HK-2 (cell line): ENCODE results near the gene HSD17B8.

ENCODE experiments used
- DNase-seq: peaks from one replicate; pipeline ENCODE4 v3.0.0-alpha.2; 2018; ENCODE audit not compliant: unreplicated experiment

The HSD17B8 gene

DNA sequence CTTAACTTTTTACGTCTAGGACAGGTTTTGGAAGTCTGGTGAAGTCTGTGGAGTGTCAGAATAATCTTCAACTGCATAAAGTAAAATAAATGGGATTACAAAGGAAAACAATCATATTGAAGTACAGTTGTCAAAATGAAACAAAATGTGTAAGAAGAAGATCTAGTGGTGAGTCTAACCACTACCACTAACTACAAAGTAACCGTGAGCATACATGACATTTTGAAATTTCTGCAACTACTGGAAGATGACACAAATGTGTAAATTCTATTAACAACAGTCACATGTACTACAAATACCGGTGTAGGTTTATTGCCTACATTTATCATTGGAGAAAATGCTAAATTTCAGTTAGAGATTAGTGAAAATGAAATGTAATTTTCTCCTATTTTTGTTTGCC, 37.5 kb downstream of the HSD17B8 start:
- DNase-seq, result no peak

DNA sequence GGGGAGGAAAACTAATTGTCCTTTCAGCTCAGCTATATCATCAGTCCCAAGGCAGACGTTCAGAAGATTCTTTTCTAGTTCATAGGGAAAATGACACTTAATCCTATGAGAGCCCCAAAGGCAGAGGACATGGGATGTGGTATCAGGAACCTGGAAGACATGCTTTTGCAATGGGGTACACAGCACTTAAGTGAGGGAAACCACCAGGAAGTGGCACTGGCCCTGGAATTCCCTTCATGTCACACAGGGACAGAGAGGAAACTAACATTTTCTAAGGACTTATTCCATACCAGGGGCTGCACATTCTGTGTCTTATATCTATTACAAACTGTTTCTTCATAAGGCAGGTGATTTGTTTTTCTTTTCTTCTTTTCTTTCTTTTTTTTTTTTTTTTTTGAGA, 39.0 kb downstream of the HSD17B8 start:
- no peak for DNase-seq

DNA sequence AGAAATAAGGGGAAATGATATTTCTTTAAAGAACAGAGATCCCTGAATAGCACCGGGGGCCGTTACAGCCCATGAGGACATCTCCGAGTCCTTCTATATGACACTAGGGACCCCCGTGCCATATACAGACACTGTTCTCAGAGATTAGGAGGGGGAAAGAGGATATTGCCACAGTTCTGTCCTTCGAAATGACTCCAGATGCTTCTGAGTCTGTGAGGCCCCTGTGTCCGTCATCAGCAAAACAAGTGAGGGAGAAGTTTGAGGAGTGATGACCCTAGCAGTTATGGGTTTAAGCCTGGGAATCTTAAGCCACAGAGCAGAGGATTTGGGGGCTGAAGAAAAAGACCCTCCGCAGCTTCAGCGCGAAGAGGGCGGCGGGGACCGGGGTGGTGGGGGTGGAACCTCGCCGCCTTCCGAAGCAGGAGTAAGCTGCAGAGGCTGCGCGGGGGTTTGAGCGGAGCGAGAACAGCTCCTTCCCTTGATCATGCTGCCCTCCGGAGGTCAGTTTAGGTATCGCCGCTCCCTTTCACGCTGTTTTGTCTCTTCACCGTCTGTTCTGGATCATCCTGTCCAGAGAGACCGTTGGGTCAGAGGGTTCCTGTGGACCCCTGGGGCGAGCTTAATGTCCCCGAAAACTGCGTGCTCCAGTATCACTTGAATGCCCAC, 43.7 kb downstream of the HSD17B8 start:
- DNase-seq, result peak; percentile 89

DNA sequence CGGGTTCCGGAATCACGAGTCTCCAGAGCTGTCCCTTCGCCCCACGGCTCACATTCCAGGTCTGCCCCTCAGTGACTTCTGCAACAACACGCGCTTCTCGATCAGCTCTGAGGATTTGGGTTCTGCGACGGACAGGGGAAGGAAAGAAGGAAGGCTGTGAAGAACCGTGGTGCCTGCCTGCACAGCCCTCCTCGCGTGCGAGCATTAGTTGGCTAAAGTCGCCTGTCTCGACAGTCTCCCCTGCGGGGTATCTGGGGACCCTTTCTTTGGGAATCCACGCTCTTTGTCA, 44.1 kb downstream of the HSD17B8 start:
- DNase-seq, result no peak

DNA sequence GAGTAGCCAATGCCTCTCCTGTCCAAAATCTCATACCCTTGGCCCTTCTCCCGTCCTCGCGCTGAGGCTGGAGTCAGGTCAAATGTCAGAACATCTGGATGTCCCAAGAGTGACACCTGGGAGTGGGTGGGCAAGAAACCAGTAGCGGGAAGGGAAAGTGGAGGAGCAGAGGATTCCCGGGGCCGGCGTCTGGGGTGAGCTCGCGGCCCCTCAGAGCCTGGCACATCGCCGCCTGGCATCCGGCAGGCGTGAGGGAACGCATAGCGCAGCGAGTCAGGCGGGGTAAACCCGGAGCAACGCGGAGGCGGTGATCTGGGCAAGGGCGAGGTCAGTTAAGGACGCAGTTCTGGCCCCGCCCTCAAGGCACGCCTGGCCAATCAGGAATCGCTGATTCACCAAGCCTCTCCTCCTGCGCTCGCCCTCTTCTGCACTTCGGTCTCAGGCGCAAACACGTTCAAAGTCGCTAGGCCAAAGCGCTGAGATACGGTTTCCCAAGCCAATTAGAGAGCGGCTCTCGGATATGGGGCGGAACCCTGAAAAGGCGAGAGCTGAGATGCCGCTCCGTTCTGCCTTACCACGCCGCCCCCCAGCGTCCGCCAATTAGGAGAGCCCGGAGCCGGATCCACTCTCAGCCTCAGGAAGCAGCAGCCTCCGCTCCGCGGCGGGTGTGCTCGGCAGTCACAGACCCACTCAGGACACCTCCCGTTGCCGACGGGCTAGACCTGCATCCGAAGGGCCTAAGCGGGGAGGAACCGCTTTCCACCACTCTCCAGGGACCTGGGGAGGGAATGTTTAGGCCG, 44.7 kb downstream of the HSD17B8 start:
- peak; percentile 97 for DNase-seq

DNA sequence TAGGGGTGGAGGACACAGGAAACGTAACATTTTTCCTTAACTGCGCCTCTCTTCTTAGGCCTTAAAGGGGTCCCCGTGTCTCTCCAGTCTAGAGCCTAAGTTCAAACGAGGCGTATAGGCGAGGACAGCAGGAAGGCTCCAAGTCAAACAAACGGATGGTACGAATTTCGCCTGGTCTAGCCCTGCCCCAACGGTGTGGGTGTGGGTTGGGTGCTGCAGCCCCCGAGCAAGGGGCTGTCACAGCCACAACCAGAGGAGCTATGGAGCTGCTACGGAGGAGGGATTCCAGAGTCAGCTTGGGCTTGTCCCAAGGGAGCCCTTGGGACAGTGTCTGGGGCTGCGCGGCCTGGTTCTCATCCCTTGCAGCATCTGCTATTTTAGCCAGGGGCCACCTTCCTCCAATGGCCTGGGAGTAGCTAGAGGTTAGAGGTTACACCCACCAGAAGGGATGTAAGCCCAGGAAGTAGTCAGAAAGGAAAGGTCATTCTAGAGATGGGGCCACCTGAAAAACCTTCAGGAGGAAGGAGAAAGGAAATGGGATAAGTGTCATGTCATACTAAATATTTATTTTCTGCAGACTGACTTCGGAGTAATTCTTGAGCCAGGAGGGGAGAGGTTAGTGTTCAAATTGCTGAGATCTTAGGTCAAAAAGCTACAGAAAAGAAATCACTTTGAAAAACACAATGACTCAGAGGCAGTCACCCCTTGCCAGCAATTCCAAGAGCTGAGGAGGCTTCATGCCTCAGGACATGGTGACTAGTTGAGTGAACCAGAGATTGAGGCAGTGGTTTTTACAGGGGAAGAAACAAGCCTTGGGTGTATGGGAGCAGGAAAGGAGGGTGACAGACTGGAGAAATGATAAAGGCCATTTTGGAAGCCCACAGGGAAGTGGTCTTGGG, 45.5 kb downstream of the HSD17B8 start:
- DNase-seq, result peak; percentile 41

DNA sequence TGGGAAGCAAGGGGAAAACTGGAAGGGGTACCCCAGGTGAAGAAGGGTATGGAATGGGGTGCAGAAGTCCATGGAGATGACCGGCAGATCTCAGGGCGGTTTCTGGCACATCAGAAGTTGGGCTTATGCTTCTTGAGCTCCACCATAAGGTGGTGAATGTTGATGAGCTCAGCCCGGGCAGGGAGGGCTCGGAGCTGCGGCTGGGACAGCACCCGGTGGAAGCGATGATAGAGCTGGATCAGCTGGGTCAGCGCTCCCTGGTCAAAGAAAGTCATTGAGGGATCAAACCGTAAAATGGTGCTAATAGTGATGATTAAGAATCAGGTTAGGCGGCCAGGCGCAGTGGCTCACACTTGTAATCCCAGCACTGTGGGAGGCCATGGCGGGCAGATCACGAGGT, 46.3 kb downstream of the HSD17B8 start:
- no peak for DNase-seq

DNA sequence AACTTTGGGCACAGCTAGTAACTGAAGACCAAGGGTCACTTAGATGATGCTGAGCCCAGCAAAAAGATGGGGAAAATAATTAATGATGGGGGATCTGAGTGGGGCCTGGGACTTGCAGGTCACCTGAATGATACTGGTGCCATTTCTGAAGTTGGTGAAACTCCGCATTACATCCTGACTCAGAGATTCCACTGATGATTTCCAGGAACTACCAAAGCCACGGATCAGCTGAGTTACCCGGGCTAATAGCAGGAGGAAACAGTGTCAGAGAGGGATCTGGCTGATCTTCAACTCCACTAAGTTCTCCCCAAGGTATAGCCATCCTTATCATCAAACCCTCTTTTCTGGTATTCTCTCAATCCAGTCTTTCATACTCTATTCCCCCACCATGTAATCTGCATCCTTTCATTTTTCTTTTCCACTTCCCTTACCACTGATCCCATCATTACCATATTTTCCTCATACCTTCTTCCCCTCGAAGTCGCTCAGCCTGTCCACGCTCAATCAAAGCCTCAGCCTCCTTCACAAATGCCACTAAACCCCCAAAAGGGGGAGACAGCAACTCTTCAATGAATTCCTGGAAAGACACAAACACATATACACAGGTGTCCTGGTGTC, 47.0 kb downstream of the HSD17B8 start:
- DNase-seq, result no peak

DNA sequence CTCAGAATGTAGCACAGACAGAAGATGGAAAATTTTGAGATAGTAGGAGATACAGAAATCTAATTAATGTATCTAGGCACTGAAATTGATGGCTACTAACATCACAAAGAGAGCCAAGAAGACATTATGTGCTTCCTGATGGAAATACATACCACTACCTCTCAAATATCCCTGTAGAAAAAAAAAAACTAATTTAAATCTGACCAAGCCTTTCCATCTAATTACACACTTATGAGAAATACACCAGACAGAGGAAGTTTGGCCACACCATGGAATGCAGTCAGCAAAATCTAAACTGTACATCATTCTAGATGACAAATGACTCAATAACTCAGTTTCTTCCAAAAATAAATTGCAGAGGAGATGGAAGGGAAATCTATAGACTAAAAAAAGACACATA, 48.3 kb downstream of the HSD17B8 start:
- DNase-seq, result no peak

DNA sequence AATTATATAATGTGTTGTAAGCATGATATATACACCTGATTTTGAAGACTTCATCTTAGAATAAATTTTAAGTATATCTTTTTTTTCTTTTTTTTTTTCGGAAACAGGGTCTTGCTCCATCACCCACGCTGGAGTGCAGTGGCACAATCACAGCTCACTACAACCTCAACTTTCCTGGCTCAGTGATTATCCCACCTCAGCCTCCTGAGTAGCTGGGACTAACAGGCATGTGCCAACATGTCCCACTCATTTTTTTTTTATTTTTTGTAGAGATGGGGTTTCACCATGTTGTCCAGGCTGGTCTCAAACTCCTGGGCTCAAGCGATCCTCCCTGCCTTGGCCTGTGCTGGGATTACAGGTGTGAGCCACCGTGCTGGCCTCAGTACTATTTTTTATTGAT, 50.1 kb downstream of the HSD17B8 start:
- DNase-seq, result no peak
